SHP77 (cell line): Measurements from ENCODE around the gene MYO19.
"Not testable (repeated sequence)": the region's sequence is repeated elsewhere in the genome, so short reads cannot be mapped to it uniquely, and the experiment has no call there.

Experiments used
- DNase-seq, 2 experiments: peaks; one replicate each; lab custom pipeline; 2025; lab: John Stamatoyannopoulos, UW

Gene MYO19

DNA sequence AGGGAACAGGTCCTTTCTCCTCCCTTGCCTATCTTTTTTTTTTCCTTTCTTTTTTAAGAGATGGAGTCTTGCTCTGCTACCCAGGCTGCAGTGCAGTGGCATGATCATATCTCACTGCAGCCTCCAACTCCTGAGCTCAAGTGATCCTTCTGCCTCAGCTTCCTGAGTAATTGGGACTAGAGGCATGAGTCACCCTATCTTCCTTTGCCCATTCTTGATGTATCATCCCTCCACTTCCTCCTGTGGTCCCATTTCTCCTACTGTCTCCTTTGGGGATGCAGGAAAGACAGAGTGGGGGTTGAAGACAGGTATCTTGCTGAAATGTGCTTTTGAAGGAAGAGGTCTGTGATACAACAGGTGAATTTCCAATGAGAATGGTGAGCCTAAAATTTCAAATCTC is 5.5 kb downstream of the MYO19 start:
- no peak for DNase-seq

DNA sequence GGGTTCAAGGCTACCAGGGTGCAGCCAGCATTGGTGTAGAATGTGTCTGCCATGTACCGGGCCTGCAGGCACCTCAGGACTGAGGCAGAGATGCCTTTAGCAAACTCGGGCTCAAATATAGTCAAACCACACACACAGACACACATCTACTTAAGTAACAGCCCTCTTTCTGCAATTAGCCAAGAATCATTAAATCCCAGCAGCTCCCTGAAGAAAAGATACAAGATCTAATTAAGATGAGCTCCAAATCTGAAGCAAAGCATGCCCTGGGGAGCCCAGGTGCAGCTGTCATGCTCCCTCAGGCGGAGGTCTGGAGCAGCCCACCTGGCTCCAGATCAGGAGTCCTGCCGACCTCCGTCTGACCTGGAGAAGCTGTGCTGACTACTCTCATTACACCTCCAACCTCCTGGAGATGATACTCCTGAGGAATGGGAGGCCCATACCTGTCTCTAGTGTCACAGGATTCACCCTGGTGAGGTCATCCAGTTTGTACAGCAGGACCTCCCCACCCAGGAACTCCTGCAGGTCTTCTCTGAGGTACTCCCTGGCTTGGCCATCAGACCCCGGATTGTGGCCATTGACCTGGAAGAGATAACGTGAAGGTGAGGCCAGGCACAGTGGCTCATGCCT is 6.9 kb downstream of the MYO19 start:
- no peak for DNase-seq

DNA sequence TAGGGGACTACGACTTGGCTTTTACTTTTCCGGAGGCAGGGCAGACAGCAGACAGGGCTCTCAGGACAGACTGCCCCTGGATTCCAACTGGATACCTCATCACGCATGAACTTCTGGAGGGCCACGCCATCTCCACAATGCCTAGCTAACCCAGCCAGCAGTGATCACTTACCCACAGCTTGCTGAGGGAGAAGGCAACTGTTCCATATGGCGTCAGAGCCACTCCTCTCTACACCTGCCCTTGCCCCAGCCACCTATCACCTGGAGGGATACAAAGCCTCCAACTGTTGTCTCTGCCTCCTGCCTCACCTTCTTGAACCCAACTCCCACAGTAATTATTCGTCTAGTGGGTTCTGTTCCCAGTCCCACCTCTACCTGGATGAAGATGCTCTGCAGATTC is 8.8 kb downstream of the MYO19 start:
- no peak for DNase-seq

DNA sequence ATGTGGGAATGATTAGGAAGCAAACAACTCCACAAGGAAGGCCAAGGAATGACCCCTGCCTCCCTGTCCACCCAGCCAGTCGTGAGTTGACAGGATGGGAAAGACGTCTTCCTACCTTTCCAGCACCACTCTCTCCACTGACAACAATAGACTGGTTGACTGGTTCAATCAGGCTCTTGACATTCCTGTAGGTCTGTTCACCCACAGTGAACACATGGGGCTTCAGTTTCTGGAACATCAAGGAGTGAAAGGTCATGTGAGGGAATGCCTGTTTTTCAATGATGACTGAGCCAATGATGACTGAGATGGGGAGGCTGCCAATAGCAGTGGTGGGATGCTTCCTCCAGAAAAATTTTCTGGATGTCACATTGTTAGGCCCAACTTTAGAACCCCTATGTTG is 9.6 kb downstream of the MYO19 start:
- DNase-seq, result no peak

DNA sequence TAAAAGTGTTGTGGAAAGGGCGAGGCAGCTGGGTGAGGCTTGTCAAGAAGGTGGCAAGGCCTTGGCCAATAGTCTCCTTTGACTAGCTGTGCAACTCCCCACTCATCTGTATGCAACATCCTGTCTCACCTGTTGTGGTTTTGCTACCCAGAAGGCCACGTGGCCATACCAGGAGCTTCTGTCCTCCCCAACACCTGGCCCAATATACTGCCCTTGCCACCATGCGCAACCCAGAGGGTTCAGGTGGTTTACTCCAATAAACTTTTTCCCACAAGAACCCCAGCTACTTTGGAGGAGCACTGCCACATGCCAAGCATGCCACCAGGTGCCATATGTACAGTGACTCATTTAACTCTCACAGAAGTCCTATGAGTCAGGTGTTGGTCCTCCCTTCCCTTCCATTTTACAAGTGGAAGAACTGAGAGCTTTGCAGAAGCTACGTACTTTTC is 10.2 kb downstream of the MYO19 start:
- no peak for DNase-seq

DNA sequence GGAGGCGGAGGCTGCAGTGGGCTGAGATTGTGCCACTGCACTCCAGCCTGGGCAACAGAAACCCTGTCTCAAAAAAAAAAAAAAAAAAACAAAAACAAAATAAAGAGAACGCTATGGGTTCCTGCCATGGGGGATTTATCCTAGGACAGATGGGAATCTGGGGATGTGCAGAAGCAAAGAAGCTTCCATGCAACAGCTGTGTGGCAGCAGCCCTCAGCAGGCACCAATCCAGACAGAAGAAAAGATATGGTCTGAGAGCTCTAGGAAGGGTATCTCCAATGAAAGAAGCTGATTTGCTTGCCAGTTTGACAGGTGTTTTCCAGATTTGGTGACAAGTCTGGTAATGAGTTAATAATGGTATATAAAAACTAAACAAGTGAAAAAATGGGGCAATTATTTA is 11.6 kb downstream of the MYO19 start:
- no peak for DNase-seq

DNA sequence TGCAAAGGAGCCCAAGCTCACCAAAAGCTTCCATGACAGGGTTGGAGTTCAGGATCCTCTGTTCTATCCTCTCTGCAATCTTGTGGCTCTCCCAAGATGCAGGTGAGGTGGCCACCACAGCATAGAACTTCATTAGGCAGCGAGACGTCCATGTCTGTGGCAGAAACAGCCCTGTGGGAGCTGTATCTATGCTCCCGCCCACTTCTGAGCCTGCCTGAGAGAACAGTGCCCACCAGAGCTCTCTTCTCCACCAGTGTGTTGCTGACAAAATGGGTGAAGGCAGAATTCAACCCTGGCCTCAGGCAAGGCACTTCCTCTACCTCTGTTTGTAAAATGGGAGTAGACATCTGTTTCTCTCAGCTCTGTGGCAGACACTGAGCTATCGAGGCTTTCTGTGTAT is 18.8 kb downstream of the MYO19 start:
- DNase-seq, result no peak

DNA sequence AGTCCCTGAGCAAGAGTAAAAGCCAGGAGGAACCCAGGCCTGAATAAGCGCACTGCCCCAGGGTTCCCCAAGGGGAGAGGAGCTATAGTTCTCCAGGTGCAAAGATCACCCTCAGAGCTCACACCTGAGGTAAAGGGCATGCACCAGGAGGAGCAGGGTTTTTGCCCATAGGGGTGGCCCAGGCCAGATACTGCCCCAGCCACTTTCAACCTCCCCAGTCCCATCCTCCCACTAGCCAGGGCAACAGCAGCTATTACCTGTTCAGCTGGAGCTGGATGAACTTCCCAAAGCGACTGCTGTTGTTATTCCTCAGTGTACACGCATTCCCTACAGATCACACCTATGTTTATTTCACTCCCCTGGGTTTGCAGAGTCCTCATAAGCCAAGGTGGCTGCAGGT is 19.8 kb downstream of the MYO19 start:
- DNase-seq, result no peak

DNA sequence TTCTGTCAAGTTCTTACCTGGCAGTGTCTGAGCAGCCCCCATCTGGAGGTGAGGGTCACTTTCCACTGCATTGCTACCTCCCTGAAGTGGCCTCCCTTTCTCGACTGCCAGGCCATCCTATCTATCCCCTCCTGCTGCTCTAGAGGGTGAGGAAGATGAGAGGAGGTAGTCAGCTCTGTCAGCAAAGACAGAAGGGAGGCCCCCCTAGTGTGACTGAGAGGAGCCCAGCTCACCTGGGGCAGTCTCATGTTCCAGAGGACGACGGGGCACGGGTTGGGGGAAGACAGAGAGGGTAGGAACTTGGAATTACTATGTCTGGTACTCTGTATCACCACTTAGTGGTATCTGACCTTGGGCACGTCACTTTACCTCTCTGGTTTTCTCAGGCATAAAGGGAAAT is 22.0 kb downstream of the MYO19 start:
- DNase-seq, result no peak

DNA sequence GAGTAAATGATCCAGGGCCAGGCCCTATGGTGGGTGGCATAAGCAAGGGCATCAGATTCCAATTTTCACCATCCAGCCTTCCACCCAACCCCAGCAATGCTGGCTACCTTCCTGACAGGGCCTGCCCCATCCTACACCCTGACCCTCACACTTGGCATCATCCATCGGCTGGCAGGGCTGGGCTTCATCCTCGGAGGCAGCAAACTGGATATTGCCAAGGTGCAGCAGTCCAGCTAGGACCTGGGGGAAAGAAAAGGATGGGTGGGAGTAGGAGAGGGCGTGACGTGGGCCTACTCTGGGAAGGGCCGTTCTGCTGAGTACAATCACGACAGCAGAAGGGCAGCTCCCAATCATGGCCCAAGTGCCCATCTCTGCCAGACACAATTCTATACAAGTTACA is 23.5 kb downstream of the MYO19 start:
- no peak for DNase-seq

DNA sequence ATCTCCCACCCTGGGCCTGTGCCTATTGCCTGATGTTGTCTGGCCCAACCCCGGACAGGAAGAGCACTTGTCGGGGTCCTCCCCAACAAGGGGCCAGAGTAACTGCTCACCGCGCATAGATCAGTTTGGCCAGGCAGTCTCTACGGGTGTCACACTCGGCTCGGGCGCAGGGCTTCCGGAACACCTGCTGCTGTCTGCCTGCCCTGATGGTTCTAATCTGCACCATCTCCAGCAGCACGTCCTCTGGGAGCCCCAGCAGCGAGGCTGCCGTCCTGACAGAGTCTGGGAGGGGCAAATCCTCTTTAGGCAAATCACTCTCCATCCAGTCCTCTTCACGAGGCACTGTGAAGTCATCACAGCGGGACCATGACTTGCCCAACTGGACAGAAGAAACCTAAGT is 24.0 kb downstream of the MYO19 start:
- DNase-seq, result no peak

DNA sequence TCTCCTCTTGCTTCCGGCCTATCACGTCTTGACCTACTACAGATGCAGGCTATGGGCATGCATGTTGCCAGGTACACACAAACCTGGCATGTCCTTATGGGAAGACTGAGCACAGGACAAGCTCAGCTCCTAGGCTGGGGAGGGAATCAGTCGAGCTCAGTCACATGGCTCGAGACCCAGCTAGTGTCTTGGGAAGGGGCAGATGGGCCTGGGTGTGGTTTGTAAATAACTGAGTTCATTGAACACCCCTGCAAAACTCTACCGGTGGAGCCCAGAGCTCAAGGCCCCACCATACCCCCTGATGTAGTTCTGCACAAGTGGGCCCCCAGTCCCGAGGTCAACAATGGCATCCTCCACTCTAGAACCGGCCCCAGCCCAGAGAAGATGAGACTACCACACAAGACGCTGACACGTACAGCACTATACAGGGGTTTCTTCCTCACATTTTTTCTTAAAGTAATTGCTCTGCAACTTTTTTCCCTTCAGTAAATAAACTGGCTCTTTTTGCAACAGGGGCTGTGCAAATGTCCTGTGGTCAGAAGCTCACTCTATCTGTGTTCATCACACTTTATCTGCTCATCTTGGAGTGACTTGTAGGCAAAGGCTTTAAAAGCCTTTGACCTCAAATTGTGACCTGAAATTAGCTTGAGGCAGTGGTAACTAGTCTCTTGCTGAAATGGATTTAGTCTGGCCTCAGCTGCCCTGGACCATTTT is 25.2 kb downstream of the MYO19 start:
- DNase-seq, result no peak

DNA sequence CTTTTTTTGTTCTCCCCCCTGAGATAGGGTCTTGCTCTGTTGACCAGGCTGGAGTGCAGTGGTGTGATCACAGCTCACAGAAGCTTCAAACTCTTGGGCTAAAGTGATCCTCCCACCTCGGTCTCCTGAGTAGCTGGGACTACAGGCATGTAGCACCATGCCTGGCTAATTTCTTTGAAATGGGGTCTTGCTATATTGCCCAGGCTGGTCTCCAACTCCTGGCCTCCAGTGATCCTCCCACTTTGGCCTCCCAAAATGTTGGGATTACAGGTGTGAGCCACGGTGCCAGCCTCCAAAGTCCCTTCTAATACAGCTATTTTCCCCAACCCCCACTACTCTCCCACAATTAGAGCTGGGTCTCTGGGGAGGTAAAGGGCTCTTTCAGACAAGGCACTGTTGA is 26.2 kb downstream of the MYO19 start:
- DNase-seq, result not testable (repeated sequence)

DNA sequence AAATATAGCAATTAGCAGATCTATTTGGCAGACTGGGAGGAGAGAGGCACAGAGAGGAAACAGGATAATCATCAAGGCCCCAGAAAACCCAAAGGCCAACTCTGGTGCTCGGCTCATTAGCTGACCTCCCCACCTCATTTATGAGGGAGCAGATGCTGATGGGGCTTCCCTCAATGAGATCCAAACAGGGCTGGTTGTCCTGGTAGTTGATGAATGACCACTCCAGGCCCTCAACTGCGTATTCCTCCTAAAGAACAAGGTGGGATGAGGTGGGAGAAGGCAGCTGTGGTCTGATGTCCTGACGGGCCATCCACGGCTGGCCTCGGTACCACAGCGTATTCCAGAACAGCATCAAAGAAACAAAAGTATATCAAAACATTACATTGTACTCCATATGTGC is 27.4 kb downstream of the MYO19 start:
- no peak for DNase-seq

DNA sequence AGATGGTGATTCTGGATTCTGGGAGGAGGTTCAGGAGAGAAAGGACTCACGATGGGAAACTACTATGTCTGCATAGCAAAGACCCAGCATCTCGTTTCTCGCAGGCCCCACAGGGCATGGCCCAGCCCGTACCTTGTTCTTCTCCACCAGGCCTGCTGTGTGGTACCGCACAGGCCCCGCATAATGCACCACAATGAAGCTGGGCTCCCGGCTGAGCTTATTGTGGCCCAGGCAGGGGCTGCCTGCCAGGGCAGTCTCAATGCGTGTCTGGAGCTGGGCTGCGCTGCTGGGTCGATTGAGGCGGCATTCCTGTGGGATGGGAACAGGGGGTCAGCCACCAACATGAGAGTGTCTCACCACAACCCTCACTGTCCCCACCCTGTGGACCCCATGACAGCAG is 27.8 kb downstream of the MYO19 start:
- no peak for DNase-seq

DNA sequence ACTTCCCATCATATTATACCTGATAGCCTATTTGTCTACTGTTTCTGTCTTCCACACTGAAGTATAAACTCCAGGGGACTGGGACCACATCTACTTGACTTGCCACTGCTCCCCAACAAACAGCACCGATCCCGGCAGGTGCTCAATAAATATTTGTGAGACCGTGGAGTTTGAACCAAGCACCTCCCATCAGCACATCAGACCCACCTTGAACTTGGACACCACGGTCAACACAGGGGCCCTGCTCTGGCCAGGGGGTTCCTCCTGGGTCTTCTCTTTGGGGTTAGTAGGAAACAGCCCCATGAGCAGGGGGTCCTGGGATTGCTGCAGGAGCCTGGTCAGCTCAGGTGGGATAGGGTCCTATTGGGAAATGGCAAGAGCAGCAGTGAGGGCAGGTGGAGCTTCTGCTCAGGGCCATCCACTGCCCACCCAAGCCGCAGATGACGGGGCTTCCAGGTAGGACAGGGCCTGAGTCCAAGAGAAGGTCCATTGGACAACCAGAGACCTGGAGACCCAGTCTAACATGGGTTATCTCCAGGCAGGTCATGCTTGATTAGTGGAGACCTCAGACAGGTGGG is 28.3 kb downstream of the MYO19 start:
- no peak for DNase-seq

DNA sequence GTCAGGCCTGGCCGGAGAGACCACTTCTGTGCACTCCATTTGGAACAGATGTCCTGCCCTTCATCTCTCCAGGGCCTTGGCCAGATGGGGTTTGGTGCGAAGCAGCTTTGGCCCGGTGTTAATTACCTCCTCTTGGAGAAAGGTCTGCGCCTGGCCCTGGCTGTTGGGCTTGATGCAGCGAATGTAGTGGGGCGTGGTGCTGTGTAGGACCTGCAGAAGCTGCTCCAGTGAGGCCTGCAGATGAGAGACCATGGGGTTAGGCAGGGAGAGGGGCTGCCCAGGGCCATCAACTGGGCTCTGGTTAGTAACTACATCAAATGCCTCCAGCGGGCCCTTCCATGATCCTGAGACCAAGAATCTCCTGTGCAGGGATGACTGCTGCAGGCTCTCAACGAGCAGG is 29.5 kb downstream of the MYO19 start:
- DNase-seq, result no peak

DNA sequence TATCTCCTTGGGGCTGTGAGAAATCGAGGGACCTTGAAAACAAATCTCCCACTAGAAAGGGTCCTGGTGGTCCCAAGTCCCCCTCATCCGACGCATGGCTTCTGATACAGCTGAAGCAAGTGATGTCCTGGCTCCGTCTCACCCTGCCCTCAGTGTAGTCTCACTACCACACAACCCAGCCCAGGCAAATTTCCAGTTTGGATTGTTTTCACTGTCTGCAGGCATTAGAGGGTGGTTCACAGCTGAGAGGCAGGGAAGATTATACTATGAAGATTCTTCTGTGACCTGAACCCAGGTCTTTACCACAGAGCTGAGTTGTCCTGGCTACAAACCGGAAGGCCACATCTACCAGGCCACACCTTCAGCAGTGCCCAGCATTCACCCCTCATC is 30.5 kb downstream of the MYO19 start:
- no peak for DNase-seq

DNA sequence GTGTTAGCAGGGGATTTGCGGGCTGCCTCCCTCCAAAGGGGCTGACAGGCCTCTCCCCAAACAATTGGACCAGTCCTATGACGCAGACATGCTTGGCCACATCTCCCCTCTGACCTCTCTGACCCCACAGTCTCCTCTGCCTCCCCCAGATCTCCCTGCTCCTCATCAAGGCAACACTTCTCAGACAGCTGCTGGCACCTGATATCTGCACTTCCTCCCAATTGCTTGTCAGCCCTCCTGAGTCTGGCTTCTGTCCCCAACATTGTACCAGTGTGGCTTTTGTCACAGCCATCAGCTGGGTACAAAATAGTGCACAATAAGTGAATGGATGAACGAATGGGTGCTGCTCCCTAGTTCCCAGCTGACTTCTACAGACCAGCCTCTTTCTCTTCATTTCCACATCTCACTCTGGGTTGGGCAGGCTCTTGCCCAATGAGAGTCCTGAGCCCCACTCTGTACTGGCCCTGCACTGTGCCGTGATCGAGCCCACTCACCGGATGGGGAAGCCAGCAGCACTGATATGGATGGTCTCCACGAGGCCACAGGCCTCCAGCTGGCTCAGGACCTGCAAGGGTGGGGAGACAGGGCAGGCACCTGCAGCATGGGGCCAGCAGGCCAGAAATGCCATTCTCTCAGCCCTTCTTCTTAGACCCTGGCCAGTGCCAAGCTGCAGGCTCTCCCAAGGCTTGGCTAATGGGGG is 31.1 kb downstream of the MYO19 start:
- no peak for DNase-seq

DNA sequence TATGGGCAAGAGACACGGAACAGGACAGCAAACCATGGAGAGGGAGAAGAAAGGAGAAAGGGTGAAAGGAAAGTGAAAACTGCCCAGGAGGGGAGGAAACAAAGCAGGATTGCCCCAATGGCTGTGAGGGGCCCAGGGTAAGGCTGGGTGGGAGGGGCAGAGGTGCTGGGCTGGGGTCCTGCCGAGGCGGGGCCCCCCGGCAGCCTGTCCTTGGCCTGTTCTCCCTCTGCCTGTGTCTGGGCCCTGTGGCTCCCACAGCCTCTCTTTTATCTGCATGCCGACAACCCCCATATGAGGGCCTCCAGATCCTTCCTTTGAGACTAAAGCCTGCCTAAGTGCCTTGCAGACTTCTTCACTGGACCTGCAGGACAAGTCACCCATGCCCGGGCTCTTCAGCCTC is 32.7 kb downstream of the MYO19 start:
- no peak for DNase-seq

DNA sequence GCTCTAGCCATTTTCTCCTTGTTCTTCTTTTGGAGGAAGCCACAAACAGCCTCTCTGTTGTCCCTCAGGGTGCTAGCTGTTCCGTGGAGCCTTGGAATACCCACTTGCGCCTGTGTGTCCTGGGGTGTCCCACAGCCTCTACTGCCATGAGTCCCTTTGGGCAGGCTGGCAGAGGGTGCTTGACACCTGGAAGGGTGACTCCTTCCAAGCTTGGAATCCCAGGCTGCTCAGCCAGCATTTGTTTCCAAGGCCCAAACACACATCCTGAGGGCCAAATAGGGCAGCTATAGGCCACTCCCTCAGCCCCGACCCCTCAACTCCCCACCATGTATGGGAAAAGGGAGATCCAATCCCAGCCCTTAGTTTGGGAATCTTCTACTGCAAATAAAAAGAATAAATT is 33.3 kb downstream of the MYO19 start:
- no peak for DNase-seq

DNA sequence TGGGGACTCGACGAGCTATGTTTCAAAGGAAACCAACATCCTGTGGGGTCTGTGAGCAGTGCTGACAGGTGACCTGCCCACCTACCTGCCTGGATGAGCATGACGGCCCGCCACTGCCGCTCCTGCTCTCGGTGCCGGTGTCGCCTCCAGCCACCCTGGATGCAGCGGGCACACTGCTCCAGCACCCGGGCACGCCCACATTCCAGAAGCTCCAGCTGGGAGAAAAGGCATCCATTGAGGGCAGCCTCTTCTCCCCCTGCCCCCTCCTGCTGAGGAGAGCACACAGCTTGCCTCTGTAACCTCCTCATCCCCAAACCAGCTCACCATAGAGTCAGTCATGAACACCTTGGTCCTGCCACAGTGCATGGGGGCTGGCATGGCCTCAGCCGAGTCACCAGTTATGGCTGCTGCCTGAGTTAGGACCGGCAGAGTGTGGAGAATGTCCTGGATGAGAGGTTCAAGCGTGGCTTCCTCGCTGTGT is 33.9 kb downstream of the MYO19 start:
- no peak for DNase-seq
